ENCODE measurements around the gene MVK.

The MVK gene

DNA sequence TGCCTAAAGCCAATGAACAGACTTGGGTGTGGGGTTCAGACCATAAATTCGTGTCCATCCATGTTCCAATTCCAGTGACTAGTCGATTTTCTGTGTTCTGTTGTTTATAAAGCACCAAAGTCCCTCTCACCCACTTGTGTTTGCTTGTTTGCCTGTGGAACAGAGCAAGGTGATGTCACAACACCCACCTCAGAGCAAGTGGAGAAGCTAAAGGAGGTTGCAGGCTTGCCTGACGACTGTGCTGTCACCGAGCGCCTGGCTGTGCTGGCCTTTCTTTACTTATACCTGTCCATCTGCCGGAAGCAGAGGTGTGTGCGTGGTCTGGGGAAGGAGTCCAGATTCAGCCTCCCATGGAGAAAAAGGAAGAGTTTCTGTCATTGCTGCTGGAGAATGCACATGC, 6.0 kb downstream of the MVK start:
- in situ Hi-C loops (cut with HindIII; ENCODE audit: low pct_unique_long_range_greater_than_20kb, low sequenced_read_pairs) = no loop called here
- no peak for TF ChIP-seq JUND (IDR thresholded peaks at IDR 0.05; ENCODE audit: low read depth)
- no peak for DNase-seq (ENCODE audit: low read depth in 1 of 2, low spot score in 1 of 2)

DNA sequence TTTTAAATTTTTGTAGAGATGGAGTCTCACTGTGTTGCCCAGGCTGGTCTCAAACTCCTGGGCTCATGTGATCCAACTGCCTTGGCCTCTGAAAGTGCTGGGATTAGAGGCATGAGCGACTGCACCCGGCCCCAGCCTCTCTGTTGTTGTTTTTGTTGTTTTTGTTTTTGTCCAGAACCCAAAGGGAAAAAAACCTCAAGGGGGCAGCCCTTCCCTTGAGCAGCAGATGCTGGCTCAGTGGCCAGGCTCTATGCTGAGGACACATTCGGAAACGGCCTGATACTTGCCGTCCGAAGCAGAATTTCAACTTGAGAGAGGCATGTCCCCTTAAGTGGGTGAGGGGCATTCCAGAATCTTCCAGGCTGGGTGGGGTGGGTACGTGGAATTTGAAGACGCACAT, 6.7 kb downstream of the MVK start:
- no peak for TF ChIP-seq JUND (IDR thresholded peaks at IDR 0.05; ENCODE audit: low read depth)
- no peak for DNase-seq (ENCODE audit: low read depth in 1 of 2, low spot score in 1 of 2)
- in situ Hi-C loops (cut with HindIII; ENCODE audit: low pct_unique_long_range_greater_than_20kb, low sequenced_read_pairs) = no loop called here

DNA sequence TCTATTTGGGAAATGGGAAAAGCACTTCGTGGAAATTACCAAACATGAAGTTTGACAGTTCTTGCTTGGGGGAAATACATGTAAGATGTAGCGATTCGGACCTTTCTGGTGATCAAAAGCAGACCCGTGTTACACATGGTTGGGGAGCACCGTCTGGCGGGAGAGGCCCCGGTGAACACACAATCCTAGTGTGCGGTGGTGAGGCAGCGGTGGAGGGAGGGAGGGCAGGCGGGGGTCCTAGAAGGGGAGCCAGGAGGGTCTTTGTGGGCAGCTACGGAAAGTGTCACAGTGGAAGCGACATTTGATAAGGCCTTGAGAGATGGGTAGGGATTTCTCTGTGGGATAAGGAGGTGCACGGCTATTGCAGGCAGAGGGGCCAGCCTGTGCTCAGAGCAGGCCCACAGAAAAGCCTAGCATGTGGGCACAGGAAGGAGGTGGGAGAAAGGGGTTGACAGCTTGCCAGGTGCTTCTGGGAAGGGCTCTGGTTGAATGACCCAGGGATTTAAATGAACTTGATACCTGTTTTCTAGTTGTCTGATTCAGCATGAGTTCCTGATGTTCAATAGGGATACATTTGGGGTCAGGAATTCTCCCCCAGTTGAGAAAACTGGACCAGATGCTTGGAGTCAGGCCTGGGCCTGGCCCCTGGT, 7.2 kb downstream of the MVK start:
- in situ Hi-C loops (cut with HindIII; ENCODE audit: low pct_unique_long_range_greater_than_20kb, low sequenced_read_pairs) = no loop called here
- TF ChIP-seq JUND (IDR thresholded peaks at IDR 0.05; ENCODE audit: low read depth) = no peak
- DNase-seq (ENCODE audit: low read depth in 1 of 2, low spot score in 1 of 2) = no peak

DNA sequence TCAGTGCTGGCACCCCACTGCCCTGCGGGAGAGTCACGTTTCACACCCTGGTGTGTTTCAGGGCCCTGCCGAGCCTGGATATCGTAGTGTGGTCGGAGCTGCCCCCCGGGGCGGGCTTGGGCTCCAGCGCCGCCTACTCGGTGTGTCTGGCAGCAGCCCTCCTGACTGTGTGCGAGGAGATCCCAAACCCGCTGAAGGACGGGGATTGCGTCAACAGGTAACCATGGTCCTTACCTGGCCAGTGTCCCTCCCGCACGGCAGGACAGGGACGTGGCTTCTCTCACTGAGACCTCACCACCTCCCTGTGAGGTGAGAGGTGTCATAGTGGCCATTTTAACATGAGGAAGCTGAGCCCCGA, 7.7 kb downstream of the MVK start:
- no peak for TF ChIP-seq JUND (IDR thresholded peaks at IDR 0.05; ENCODE audit: low read depth)
- in situ Hi-C loops (cut with HindIII; ENCODE audit: low pct_unique_long_range_greater_than_20kb, low sequenced_read_pairs) = no loop called here
- DNase-seq (ENCODE audit: low read depth in 1 of 2, low spot score in 1 of 2) = no peak

DNA sequence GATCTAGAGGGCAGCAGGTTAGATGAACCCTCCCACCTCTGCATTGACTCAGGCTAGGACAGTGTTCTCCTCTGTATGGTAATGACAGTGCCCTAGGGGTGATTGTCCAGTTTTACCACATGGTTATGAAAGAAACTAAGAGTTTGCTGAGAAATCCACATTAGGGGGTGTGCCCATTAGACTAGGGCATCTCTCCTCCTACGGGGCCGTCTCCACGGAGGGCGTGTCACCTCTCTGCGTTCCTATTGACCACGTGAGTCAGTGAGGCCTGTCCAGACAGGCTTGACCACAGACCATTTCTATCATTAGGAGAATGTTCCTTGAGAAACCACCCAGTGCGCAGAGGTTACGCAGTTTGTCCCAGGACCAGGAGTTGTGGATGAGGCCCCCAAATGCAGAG, 8.3 kb downstream of the MVK start:
- TF ChIP-seq JUND (IDR thresholded peaks at IDR 0.05; ENCODE audit: low read depth) = no peak
- in situ Hi-C loops (cut with HindIII; ENCODE audit: low pct_unique_long_range_greater_than_20kb, low sequenced_read_pairs) = no loop called here
- peak in 1 of 2 experiments; percentile 49 for DNase-seq (ENCODE audit: low read depth in 1 of 2, low spot score in 1 of 2)

DNA sequence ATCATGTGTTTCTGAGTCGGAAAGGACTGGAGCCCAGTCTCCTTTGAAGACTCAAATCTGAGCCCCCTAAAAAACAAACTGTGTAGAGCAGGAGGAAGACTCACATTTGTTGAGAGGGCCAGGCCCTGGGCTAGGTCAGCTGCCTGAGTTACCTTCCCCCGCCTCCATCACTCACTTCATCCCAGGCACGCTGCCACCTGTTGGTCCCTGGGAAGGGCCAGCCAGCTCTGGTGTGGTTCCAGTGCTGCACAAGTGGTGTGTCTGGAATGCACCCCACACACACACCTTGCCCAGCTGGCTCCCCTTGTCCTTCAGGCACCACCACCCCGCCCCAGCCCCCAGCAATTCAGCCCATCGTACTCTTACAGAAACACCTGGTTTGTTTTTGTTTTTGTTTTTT, 9.0 kb downstream of the MVK start:
- DNase-seq (ENCODE audit: low read depth in 1 of 2, low spot score in 1 of 2) = peak in 1 of 2 experiments; percentile 59
- in situ Hi-C loops (cut with HindIII; ENCODE audit: low pct_unique_long_range_greater_than_20kb, low sequenced_read_pairs) = no loop called here
- no peak for TF ChIP-seq JUND (IDR thresholded peaks at IDR 0.05; ENCODE audit: low read depth)

DNA sequence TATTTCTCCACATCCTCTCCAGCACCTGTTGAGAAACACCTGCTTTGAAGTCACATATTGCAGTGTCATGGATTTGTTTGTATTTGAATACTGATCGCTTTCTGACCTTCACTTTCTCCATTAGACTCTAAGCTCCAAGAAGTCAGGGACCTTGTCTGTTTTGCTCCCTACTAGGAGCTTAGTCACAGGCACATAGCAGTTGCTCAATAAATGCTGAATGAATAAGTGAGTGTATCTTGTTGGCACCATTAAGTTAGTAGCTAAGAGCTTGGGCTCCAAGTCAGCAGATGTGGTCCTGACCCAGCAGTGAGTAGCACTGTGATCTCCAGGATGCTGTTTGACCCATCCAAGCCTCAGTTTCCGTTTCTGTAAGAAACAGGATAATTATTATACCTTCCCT, 10.1 kb downstream of the MVK start:
- in situ Hi-C loops (cut with HindIII; ENCODE audit: low pct_unique_long_range_greater_than_20kb, low sequenced_read_pairs) = no loop called here
- TF ChIP-seq JUND (IDR thresholded peaks at IDR 0.05; ENCODE audit: low read depth) = no peak
- no peak for DNase-seq (ENCODE audit: low read depth in 1 of 2, low spot score in 1 of 2)

DNA sequence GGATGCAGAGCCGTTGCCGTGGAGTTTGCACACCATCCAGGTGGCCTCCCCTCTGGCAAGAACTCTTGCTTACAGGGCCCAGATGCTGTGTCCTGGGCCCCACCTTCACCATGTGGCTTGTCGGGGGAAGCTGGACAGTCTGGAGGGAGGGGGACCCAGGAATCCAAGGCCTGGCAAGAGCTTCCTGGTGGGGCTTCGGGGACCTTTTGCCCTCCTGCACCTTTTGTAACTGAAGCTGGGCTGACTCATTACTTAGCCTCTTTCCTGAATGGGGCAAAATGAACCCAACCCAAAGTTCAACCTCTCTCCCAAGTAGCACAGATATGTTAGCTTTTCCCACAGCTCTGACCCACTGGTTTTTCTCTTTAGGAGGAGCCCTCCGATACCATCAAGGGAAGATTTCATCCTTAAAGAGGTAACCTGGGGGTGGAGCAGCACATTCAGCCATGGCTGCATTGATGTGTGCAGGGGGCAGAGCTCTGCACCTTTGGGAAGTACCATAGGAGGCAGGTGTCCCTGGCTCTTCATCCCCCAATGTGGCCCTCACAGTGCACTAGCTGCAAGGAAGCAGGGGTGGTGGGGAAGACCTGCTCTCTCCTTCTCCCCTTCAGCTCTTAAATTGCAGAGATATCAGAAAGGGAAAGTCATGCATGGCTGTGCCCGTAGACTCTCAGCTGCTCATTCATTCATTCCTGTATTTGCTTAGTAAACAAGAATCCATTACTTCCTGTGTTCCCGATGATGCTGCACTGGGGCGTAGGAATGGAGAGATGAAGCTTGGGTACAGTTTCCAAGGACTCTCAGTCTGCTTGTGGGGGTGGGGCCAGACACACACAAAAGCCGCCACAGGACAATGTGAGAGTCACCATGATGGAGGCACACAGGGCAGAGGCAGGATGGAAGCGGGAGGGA, 13.0 kb downstream of the MVK start:
- in situ Hi-C loops (cut with HindIII; ENCODE audit: low pct_unique_long_range_greater_than_20kb, low sequenced_read_pairs) = no loop called here
- TF ChIP-seq JUND (IDR thresholded peaks at IDR 0.05; ENCODE audit: low read depth) = no peak
- DNase-seq (ENCODE audit: low read depth in 1 of 2, low spot score in 1 of 2) = no peak

DNA sequence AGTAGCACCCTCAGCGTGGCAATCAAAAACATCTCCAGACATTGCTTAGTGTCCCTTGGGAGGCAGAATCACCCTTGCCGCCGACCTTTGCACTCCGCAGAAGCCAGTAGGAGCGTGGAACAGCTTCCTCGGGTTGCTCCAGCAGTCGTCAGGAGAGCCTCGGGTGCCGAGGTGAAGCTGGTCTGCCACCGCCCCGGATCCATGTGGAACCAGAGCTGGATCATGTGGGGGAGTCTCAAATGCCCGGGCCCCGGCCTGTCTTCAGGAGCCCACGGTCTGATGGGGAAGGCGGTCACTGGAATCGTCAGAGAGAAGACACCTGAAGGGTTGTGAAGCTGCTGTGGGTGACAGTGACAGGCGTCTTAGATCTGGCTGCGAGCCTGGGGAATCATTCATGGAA, 14.3 kb downstream of the MVK start:
- DNase-seq (ENCODE audit: low read depth in 1 of 2, low spot score in 1 of 2) = no peak
- in situ Hi-C loops (cut with HindIII; ENCODE audit: low pct_unique_long_range_greater_than_20kb, low sequenced_read_pairs) = no loop called here
- no peak for TF ChIP-seq JUND (IDR thresholded peaks at IDR 0.05; ENCODE audit: low read depth)

DNA sequence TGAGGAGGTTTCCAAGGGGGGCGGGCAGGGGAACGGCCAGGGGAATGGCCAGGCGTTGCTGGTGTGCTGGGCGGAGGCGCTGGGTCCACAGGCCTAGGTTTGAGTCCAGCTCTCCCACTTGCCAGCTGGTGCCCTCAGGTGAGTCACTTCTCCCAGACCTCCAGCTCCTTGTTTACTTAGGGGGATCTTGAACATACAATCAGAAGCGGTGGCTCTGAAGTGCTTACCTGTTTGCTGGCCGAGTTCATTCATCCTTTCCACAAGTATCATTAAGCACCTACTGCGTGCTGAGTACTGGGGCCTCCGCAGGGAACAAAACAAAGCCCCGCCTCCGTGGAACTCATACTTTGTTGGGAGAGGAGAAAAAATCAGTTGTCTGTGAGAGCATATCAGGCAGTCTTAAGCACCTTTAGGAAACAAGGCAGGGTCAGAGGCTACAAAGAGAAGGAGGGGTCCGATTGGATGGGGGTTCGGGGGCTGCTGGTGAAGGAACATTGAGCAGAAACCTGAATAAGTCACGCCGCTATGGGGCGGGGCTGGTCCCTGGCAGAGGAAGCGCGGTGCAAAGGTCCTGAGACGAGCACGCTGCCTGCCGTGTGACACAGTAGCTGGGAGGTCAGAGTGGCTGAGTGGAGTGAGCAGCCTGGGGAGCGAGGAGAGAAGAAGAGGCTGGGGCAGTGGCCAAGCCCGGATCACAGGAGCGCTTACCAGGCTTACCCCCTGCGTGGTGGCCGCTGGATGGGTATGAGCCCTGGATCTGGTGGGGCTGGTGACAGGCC, 15.1 kb downstream of the MVK start:
- in situ Hi-C loops (cut with HindIII; ENCODE audit: low pct_unique_long_range_greater_than_20kb, low sequenced_read_pairs) = no loop called here
- no peak for DNase-seq (ENCODE audit: low read depth in 1 of 2, low spot score in 1 of 2)
- TF ChIP-seq JUND (IDR thresholded peaks at IDR 0.05; ENCODE audit: low read depth) = no peak

DNA sequence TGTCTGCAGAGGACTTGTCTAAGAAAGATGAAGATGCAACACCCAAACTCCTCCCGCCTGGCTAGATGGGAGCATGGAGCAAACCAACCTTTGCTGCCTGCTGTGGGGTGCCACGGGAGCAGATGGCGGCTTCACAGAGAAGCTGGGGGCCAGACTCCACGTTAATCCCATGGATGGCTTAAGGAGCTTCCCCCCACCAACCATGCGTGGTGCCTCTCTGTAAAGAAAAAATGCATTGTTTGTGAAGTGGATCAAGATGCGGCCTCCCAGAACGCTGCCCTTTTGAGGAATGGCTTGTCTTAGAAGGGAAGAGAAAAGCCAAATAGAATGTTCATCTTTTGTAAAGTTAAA, 15.6 kb downstream of the MVK start:
- DNase-seq (ENCODE audit: low read depth in 1 of 2, low spot score in 1 of 2) = no peak
- TF ChIP-seq JUND (IDR thresholded peaks at IDR 0.05; ENCODE audit: low read depth) = no peak
- in situ Hi-C loops (cut with HindIII; ENCODE audit: low pct_unique_long_range_greater_than_20kb, low sequenced_read_pairs) = no loop called here

DNA sequence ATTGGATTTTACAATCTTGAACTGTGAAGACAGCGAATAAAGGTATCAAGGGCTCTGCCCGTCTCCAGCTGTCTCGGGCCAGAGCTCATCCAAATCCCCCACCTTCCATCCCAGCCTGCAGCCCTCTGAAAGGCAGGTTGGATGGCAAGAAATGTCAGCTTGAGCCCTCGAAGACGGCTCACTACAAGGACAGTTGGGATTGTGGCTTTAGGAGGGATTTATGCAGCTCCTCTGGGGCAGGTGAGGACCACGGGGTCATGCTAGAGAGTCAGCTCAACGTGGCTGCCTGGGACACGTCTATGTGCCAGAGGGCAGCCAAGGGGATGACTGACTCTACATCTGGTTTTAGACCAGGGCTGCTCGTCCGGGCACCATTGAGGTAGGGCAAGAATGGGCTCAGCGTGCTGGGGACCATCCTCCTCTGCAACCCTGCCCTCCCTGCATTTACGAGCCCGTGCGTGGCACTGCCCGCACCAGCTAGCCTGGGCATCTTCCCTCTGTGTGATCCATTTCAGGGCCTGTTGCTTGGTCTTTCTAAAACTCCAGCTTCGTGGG, 16.2 kb downstream of the MVK start:
- in situ Hi-C loops (cut with HindIII; ENCODE audit: low pct_unique_long_range_greater_than_20kb, low sequenced_read_pairs) = no loop called here
- no peak for TF ChIP-seq JUND (IDR thresholded peaks at IDR 0.05; ENCODE audit: low read depth)
- no peak for DNase-seq (ENCODE audit: low read depth in 1 of 2, low spot score in 1 of 2)

DNA sequence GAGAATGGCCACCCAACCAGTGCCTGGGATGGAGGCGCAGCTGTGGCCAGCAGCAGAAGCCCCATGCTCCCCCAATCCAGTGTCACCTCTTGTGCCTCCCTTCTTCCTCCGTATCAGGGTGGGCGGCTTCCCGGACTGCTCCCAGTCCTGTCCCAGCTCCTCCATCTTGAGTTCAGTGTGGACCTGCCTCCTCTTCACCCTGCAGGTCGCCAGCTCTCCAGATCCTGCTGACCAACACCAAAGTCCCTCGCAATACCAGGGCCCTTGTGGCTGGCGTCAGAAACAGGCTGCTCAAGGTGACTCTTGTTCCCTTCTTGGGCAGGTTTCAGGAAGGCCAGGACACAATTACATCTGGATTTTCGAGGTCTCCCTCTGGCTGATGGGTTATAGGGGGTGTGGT, 17.0 kb downstream of the MVK start:
- in situ Hi-C loops (cut with HindIII; ENCODE audit: low pct_unique_long_range_greater_than_20kb, low sequenced_read_pairs) = no loop called here
- TF ChIP-seq JUND (IDR thresholded peaks at IDR 0.05; ENCODE audit: low read depth) = no peak
- DNase-seq (ENCODE audit: low read depth in 1 of 2, low spot score in 1 of 2) = no peak
